Ishikawa (cell line): ENCODE data around the gene CBX8.

Experiments
- CEBPB ChIP-seq: IDR thresholded peaks from 2 replicates; pipeline ENCODE4 v1.6.1; 2012
- CREB1 ChIP-seq: IDR thresholded peaks from 2 replicates; pipeline ENCODE4 v1.6.1; 2012; ENCODE audit warnings: low read depth
- EGR1 ChIP-seq: IDR thresholded peaks from 2 replicates; pipeline ENCODE4 v1.6.1; 2012
- EP300 ChIP-seq: IDR thresholded peaks from 2 replicates; pipeline ENCODE4 v1.6.1; 2012; ENCODE audit warnings: borderline replicate concordance
- FOXM1 ChIP-seq: IDR thresholded peaks from 2 replicates; pipeline ENCODE4 v1.6.1; 2012; ENCODE audit warnings: low read depth, borderline replicate concordance
- MAX ChIP-seq: IDR thresholded peaks from 2 replicates; pipeline ENCODE4 v1.6.1; 2012
- NFIC ChIP-seq: IDR thresholded peaks from 2 replicates; pipeline ENCODE4 v1.6.1; 2012
- RAD21 ChIP-seq: IDR thresholded peaks from 2 replicates; pipeline ENCODE4 v1.6.1; 2012; ENCODE audit warnings: low read depth
- REST ChIP-seq: IDR thresholded peaks from 2 replicates; pipeline ENCODE4 v1.6.1; 2012; ENCODE audit warnings: low read depth, mild to moderate bottlenecking
- TAF1 ChIP-seq: IDR thresholded peaks from 2 replicates; pipeline ENCODE4 v1.6.1; 2012; ENCODE audit warnings: low read depth, mild to moderate bottlenecking
- TCF12 ChIP-seq: IDR thresholded peaks from 2 replicates; pipeline ENCODE4 v1.6.1; 2012; ENCODE audit warnings: low read depth
- TEAD4 ChIP-seq: IDR thresholded peaks from 2 replicates; pipeline ENCODE4 v1.6.1; 2012
- USF1 ChIP-seq: IDR thresholded peaks from 2 replicates; pipeline ENCODE4 v1.6.1; 2012
- YY1 ChIP-seq: IDR thresholded peaks from 2 replicates; pipeline ENCODE4 v1.6.1; 2012; ENCODE audit warnings: low read depth
- ZBTB7A ChIP-seq: IDR thresholded peaks from 2 replicates; pipeline ENCODE4 v1.6.1; 2012; ENCODE audit warnings: low read depth

CBX8 gene

GRCh38 chr17:79761894-79762589, 34.8 kb downstream of the CBX8 start:
- TF ChIP-seq CREB1 (no peak), CEBPB (no peak), USF1 (no peak), FOXM1 (no peak), EGR1 (no peak), EP300 (no peak), YY1 (no peak), RAD21 (no peak), MAX (no peak), TCF12 (no peak), TEAD4 (no peak), ZBTB7A (no peak)

- TF ChIP-seq MAX (no peak), YY1 (no peak), ZBTB7A (no peak), CREB1 (no peak), TAF1 (no peak), EGR1 (no peak), NFIC (no peak), FOXM1 (no peak), USF1 (no peak), EP300 (no peak), CEBPB (no peak), REST (no peak), RAD21 (no peak), TCF12 (no peak), TEAD4 (no peak)
Observed at GRCh38 chr17:79760197-79760906, 36.5 kb downstream of the CBX8 start.

GRCh38 chr17:79758271-79758670, 38.6 kb downstream of the CBX8 start:
- TF ChIP-seq REST (no peak), USF1 (no peak), NFIC (no peak), TAF1 (no peak), EGR1 (no peak), YY1 (no peak), TEAD4 (no peak), CREB1 (no peak), FOXM1 (no peak), TCF12 (no peak), ZBTB7A (no peak), RAD21 (no peak), MAX (no peak), EP300 (no peak), CEBPB (no peak)

GRCh38 chr17:79757140-79757745, 39.6 kb downstream of the CBX8 start:
- TF ChIP-seq YY1 (no peak), FOXM1 (no peak), EP300 (no peak), ZBTB7A (no peak), REST (no peak), NFIC (no peak), MAX (no peak), CEBPB (no peak), EGR1 (no peak), CREB1 (no peak), USF1 (no peak)
